Hepatocyte (in vitro differentiated cells): ENCODE measurements around the gene SHISAL2A. TPM values are rescaled to one million over a fixed set of nuclear protein-coding genes. Genes with fewer than 3 reads are reported as not detected.

ENCODE experiments used
- DNase-seq: peaks from one replicate; pipeline ENCODE4 v3.0.0-alpha.2; 2016; ENCODE audit warnings: low spot score
- H2AFZ ChIP-seq: fragments of 200-600 bp; sonication (generic); 2 replicates; pipeline ENCODE4 v1.6.0; 2016; ENCODE audit warnings: antibody characterized with exemption, mild to moderate bottlenecking
- H3K27ac ChIP-seq: fragments of 200-600 bp; sonication (generic); 2 replicates; pipeline ENCODE4 v1.5.1; 2016; ENCODE audit warnings: mild to moderate bottlenecking
- H3K27me3 ChIP-seq: fragments of 200-600 bp; sonication (generic); 2 replicates; pipeline ENCODE4 v1.6.1; 2016
- H3K36me3 ChIP-seq: fragments of 200-600 bp; sonication (generic); replicated peaks from 2 replicates; pipeline ENCODE4 v1.5.1; 2016; ENCODE audit warnings: low read depth; ENCODE audit not compliant: insufficient read depth
- H3K4me1 ChIP-seq: fragments of 200-600 bp; sonication (generic); 2 replicates; pipeline ENCODE4 v1.5.1; 2016; ENCODE audit warnings: mild to moderate bottlenecking, moderate library complexity; ENCODE audit not compliant: insufficient read depth
- H3K4me2 ChIP-seq: fragments of 200-600 bp; sonication (generic); 2 replicates; pipeline ENCODE4 v1.6.0; 2016
- H3K4me3 ChIP-seq: fragments of 200-600 bp; sonication (generic); 2 replicates; pipeline ENCODE4 v1.5.1; 2016; ENCODE audit warnings: mild to moderate bottlenecking
- H3K79me2 ChIP-seq: fragments of 200-600 bp; sonication (generic); 2 replicates; pipeline ENCODE4 v1.6.0; 2017; ENCODE audit warnings: mild to moderate bottlenecking
- H3K9me2 ChIP-seq: fragments of 200-600 bp; sonication (generic); replicated peaks from 2 replicates; pipeline ENCODE4 v1.6.0; 2017; ENCODE audit warnings: mild to moderate bottlenecking; ENCODE audit not compliant: insufficient read depth
- H3K9me3 ChIP-seq: fragments of 200-600 bp; sonication (generic); 2 replicates; pipeline ENCODE4 v1.5.1; 2016; ENCODE audit warnings: low read depth, mild to moderate bottlenecking
- H4K20me1 ChIP-seq: fragments of 200-600 bp; sonication (generic); 2 replicates; pipeline ENCODE4 v1.6.0; 2016; ENCODE audit warnings: mild to moderate bottlenecking; ENCODE audit not compliant: insufficient read depth, poor library complexity, severe bottlenecking
- CTCF ChIP-seq: fragments of 200-600 bp; sonication (generic); IDR thresholded peaks from 2 replicates; pipeline ENCODE4 v1.5.1; 2016; ENCODE audit warnings: antibody characterized with exemption, mild to moderate bottlenecking; ENCODE audit not compliant: poor library complexity
- EZH2 ChIP-seq: fragments of 200-600 bp; sonication (generic); IDR thresholded peaks from 2 replicates; pipeline ENCODE4 v1.6.1; 2016; ENCODE audit warnings: antibody characterized with exemption, mild to moderate bottlenecking, borderline replicate concordance
- EZH2phosphoT487 ChIP-seq: fragments of 200-600 bp; sonication (generic); IDR thresholded peaks from one replicate; pipeline ENCODE4 v1.6.1; 2018; ENCODE audit warnings: antibody characterized with exemption, mild to moderate bottlenecking, low read depth, moderate library complexity; ENCODE audit not compliant: unreplicated experiment, severe bottlenecking
- WGBS: methylation state at CpG from one replicate; pipeline ENCODE4 v1.1.6; 2016; ENCODE audit warnings: low lambda C conversion rate; ENCODE audit errors: missing lambda C conversion rate; 5-methylcytosine and 5-hydroxymethylcytosine counted together
- polyA plus RNA-seq: library from polyadenylated mRNA; unstranded; fragments of >200 nt; fragmentation: Nextera tagmentation; extraction: Ambion mirVana; gene quantifications from 2 replicates; pipeline ENCODE4 v1.2.1, GENCODE V29; 2016
- total RNA-seq: library from RNA; depleted of rRNA; stranded (reverse); fragments of >200 nt; gene quantifications from 2 replicates; pipeline ENCODE4 v1.2.3, GENCODE V29; 2014

Gene SHISAL2A
- total and polyA plus RNA-seq, 2 experiments from 2014 or later: 0.47 to 0.89 TPM

GRCh38 chr1:52595061-52595460 is 37.9 kb upstream of the SHISAL2A start:
- H3K79me2 ChIP-seq: no peaks in the 10 kb centered on the region
- H3K36me3 ChIP-seq: no peaks in the 10 kb centered on the region
- no peaks in the 10 kb centered on the region for H4K20me1 ChIP-seq
- TF ChIP-seq EZH2phosphoT487 (no peak), CTCF (no peak), EZH2 (no peak)
- H3K4me1 ChIP-seq: no peaks in the 10 kb centered on the region
- no peak overlapping the region for H3K4me3 ChIP-seq
- no peak for DNase-seq
- no peak overlapping the region for H3K4me2 ChIP-seq
- no peaks in the 10 kb centered on the region for H3K27me3 ChIP-seq
- 41% methylated on average over 3 of the region's 3 CpGs for WGBS
- no peaks in the 10 kb centered on the region for H3K9me3 ChIP-seq
- no peaks in the 10 kb centered on the region for H3K9me2 ChIP-seq
- H2AFZ ChIP-seq: no peak overlapping the region
- H3K27ac ChIP-seq: no peak overlapping the region

- H2AFZ ChIP-seq: no peak overlapping the region
- H3K9me2 ChIP-seq: no peaks in the 10 kb centered on the region
- no peaks in the 10 kb centered on the region for H3K9me3 ChIP-seq
- WGBS: 57% methylated on average over 2 of the region's 2 CpGs
- H3K79me2 ChIP-seq: peaks cover 11% of the 10 kb centered on the region
- H3K27ac ChIP-seq: no peak overlapping the region
- H3K36me3 ChIP-seq: no peaks in the 10 kb centered on the region
- DNase-seq: no peak
- no peak overlapping the region for H3K4me2 ChIP-seq
- TF ChIP-seq CTCF (no peak), EZH2 (no peak), EZH2phosphoT487 (no peak)
- no peak overlapping the region for H3K4me3 ChIP-seq
- no peaks in the 10 kb centered on the region for H3K27me3 ChIP-seq
- peaks cover 10% of the 10 kb centered on the region for H3K4me1 ChIP-seq
- no peaks in the 10 kb centered on the region for H4K20me1 ChIP-seq
These were observed 35.1 kb upstream of the SHISAL2A start for GRCh38 chr1:52597912-52598311.

- no peaks in the 10 kb centered on the region for H3K36me3 ChIP-seq
- WGBS: 96% methylated on average over 7 of the region's 7 CpGs
- TF ChIP-seq EZH2 (no peak), EZH2phosphoT487 (no peak), CTCF (no peak)
These were observed 34.2 kb upstream of the SHISAL2A start for GRCh38 chr1:52598729-52599128.

DNA sequence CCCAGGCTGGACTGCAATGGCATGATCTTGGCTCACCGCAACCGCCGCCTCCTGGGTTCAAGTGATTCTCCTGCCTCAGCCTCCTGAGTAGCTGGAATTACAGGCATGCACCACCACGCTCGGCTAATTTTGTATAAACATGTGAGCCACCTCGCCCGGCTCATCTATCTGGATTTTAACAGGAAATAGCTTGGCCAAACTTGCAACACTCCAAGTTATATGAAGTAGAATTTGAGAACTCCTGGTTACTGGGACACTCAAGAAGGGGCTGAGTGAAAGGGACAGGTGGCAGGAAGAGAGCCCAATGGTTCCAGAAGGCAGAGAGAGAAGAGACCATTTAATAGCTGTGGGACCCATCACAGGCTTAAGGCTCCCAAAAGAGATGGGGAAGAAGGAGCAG is 33.7 kb upstream of the SHISAL2A start:
- Histone ChIP-seq H4K20me1 (no peaks in the 10 kb centered on the region), H2AFZ (no peak overlapping the region), H3K27me3 (no peaks in the 10 kb centered on the region), H3K27ac (no peak overlapping the region), H3K9me3 (no peaks in the 10 kb centered on the region), H3K36me3 (no peaks in the 10 kb centered on the region), H3K79me2 (peaks cover 11% of the 10 kb centered on the region), H3K4me3 (no peak overlapping the region), H3K4me1 (peaks cover 23% of the 10 kb centered on the region), H3K9me2 (no peaks in the 10 kb centered on the region), H3K4me2 (no peak overlapping the region)
- no peak for DNase-seq
- 97% methylated on average over 7 of the region's 7 CpGs for WGBS
- TF ChIP-seq EZH2phosphoT487 (no peak), EZH2 (no peak), CTCF (no peak)

More at GRCh38 chr1:52598729-52599128, 34.2 kb upstream of the SHISAL2A start:
- H4K20me1 ChIP-seq: no peaks in the 10 kb centered on the region
- no peaks in the 10 kb centered on the region for H3K9me2 ChIP-seq
- no peaks in the 10 kb centered on the region for H3K27me3 ChIP-seq
- H3K9me3 ChIP-seq: no peaks in the 10 kb centered on the region
- DNase-seq: no peak
- H2AFZ ChIP-seq: no peak overlapping the region
- H3K79me2 ChIP-seq: peaks cover 11% of the 10 kb centered on the region
- no peak overlapping the region for H3K27ac ChIP-seq
- H3K4me3 ChIP-seq: no peak overlapping the region
- no peak overlapping the region for H3K4me2 ChIP-seq
- peaks cover 18% of the 10 kb centered on the region for H3K4me1 ChIP-seq
